ENCODE data around the gene PRICKLE4. TPM values are rescaled to one million over a fixed set of nuclear protein-coding genes. Genes with fewer than 3 reads are reported as not detected.
A peak's percentile ranks its signal among the peaks of the same experiment; 100 is the strongest.

The PRICKLE4 gene
- total and polyA plus RNA-seq, 2 of the 8 experiments (the other 6 are each of a cell fraction or from before 2014, with no cell fraction given): 0.32 to 1.4 TPM

DNA sequence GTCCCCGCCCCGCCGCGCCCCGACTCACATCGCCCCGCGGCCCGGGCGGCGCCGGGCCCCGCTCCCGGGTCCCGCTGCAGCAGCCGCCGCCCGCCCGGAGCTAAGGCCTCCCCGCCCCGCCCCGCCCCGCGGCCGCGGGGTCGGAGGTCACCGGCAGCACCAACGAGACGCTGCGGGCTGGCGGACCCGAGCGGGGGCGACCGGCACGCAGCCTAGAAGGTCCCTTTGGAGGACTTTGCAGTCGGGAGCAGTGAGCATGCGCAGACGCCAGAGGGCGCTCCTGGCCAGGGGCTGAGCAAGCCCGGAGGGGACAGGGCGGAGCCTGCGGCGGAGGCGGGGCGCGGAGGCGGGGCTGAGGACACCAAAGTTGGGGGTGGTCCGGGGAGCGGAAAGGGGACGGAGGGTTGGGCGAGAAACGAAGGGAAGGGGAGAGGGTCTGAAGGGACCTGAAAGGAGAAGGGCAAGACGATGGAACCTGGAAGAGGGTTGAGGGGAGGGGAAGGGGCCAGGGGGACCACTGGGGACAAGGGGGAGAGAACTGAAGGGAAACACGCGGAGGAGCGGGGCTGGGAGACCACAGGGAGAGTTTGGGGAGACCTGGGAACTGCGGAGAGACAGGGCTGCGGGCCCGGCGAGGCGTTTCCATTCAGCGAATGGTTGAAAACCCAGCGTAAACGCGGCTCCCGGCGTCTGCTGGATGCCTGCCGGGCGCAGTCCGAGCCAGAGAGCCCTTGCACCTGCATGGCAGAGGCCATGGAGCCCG lies 613 bp upstream of the PRICKLE4 start, which contains the start of gene FRS3 (continued):
- peak; percentile 49; the same call in 1 of the 2 replicates for TF ChIP-seq YY1 (IDR thresholded peaks at IDR 0.05; ENCODE audit: low read depth, low read length)
- TF ChIP-seq SIN3A (conservative IDR thresholded peaks at IDR 0.05 in 1 of 2, IDR thresholded peaks at IDR 0.05 in 1 of 2; ENCODE audit: low read depth in 1 of 2, low read length in 2 of 2): peak; percentile 69 to 73; a peak in 2 of 4 replicates
- TF ChIP-seq ATF3 (IDR thresholded peaks at IDR 0.05; ENCODE audit: insufficient read depth, low read depth, low read length): 0 out of 2 replicates have a peak, but pooled peaks have one; percentile 19
- no peak for TF ChIP-seq RNF2 (IDR thresholded peaks at IDR 0.05; ENCODE audit: borderline replicate concordance, low read depth, low read length, missing control alignments, poor library complexity, severe bottlenecking)
- TF ChIP-seq MAX (IDR thresholded peaks at IDR 0.05): peak; percentile 68
- no peak for TF ChIP-seq GABPA (IDR thresholded peaks at IDR 0.05; ENCODE audit: borderline replicate concordance, insufficient read depth, low read length)
- TF ChIP-seq, protein P1, sequence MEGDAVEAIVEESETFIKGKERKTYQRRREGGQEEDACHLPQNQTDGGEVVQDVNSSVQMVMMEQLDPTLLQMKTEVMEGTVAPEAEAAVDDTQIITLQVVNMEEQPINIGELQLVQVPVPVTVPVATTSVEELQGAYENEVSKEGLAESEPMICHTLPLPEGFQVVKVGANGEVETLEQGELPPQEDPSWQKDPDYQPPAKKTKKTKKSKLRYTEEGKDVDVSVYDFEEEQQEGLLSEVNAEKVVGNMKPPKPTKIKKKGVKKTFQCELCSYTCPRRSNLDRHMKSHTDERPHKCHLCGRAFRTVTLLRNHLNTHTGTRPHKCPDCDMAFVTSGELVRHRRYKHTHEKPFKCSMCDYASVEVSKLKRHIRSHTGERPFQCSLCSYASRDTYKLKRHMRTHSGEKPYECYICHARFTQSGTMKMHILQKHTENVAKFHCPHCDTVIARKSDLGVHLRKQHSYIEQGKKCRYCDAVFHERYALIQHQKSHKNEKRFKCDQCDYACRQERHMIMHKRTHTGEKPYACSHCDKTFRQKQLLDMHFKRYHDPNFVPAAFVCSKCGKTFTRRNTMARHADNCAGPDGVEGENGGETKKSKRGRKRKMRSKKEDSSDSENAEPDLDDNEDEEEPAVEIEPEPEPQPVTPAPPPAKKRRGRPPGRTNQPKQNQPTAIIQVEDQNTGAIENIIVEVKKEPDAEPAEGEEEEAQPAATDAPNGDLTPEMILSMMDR (IDR thresholded peaks at IDR 0.05; ENCODE audit: control extremely low read depth in 1 of 3, insufficient read depth in 1 of 3, low read depth in 1 of 3, low read length in 3 of 3): peak; percentile 92 to 97 (median 96)
- peak; percentile 98 for TF ChIP-seq EGR1 (IDR thresholded peaks at IDR 0.05; ENCODE audit: borderline replicate concordance, low read depth, low read length)
- TF ChIP-seq PHF8 (conservative IDR thresholded peaks at IDR 0.05; ENCODE audit: low read depth, low read length): peak; percentile 23; the same call in 1 of the 2 replicates
- no peak for TF ChIP-seq HDAC2 (IDR thresholded peaks at IDR 0.05; ENCODE audit: borderline replicate concordance in 1 of 2, low read depth in 2 of 2, low read length in 2 of 2)
- peak in 1 of 2 experiments; percentile 58; a peak in 1 of 3 replicates for TF ChIP-seq EP300 (IDR thresholded peaks at IDR 0.05; ENCODE audit: borderline replicate concordance in 1 of 2, low read depth in 2 of 2, low read length in 2 of 2)
- TF ChIP-seq SP4 (IDR thresholded peaks at IDR 0.05; ENCODE audit: low read length): peak; percentile 88
- TF ChIP-seq TCF12 (IDR thresholded peaks at IDR 0.05; ENCODE audit: low read depth, low read length): no peak
- TF ChIP-seq POLR2AphosphoS5 (IDR thresholded peaks at IDR 0.05; ENCODE audit: low read depth, low read length): no peak
- peak; percentile 98 for TF ChIP-seq SP2 (IDR thresholded peaks at IDR 0.05; ENCODE audit: low read length)
- peak; percentile 68 for TF ChIP-seq CREB1 (IDR thresholded peaks at IDR 0.05)
- no peak for TF ChIP-seq FOSL1 (IDR thresholded peaks at IDR 0.05; ENCODE audit: insufficient read depth, low read depth, low read length)
- no peak for TF ChIP-seq CEBPB (IDR thresholded peaks at IDR 0.05; ENCODE audit: low read depth, low read length)
